Measurements from ENCODE around the gene GRK1. TPM values are rescaled to one million over a fixed set of nuclear protein-coding genes. Genes with fewer than 3 reads are reported as not detected.

Gene GRK1
- total and polyA plus RNA-seq, 2 of the 4 experiments (the other 2 are of a cell fraction): not detected

DNA sequence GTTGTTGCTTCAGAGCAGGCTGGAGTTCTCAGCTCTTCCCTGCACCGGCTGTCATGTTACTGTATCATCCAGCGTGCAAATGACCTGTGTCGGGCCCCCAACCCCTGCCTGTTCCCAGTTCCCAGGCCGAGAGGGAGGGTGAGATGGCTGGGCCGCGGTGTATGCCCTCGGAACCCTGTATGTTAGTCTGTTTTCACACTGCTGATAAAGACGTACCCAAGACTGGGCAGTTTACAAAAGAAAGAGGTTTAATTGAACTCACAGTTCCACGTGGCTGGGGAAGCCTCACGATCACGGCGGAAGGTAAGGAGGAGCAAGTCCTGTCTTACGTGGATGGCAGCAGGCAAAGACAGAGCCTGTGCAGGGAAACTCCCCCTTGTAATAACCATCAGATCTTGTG is 102.9 kb downstream of the GRK1 start:
- peaks cover 8% of the 10 kb centered on the region for H3K27me3 ChIP-seq (ENCODE audit: control insufficient read depth, insufficient read depth, low read length)
- ChIA-PET CTCF (no interaction called here), POLR2A (ENCODE audit: unreplicated experiment) (no interaction called here)
- H3K4me1 ChIP-seq (ENCODE audit: control insufficient read depth, insufficient read depth, low read length): no peaks in the 10 kb centered on the region
- H4K5ac ChIP-seq (ENCODE audit: low read depth, low read length): no peak overlapping the region
- in situ Hi-C loops (cut with MboI; ENCODE audit: low sequenced_read_pairs) (no loop called here), intact Hi-C loops (cut with micrococcal nuclease) (no loop called here), dilution Hi-C loops (cut with HindIII; ENCODE audit: low sequenced_read_pairs, unreplicated experiment) (no loop called here)
- H2BK15ac ChIP-seq (ENCODE audit: low read depth, low read length): no peak overlapping the region
- no peak overlapping the region for H3K4ac ChIP-seq (ENCODE audit: low read depth, low read length)
- TF ChIP-seq BHLHE40 (IDR thresholded peaks at IDR 0.05; ENCODE audit: low read depth, low read length): no peak
- no peak for TF ChIP-seq ELK1 (IDR thresholded peaks at IDR 0.05; ENCODE audit: borderline replicate concordance, low read depth, low read length)
- TF ChIP-seq MAFK (IDR thresholded peaks at IDR 0.05; ENCODE audit: low read depth, low read length): no peak
- TF ChIP-seq CHD1 (IDR thresholded peaks at IDR 0.05; ENCODE audit: low read depth, low read length): no peak
- no peak for TF ChIP-seq RCOR1 (IDR thresholded peaks at IDR 0.05; ENCODE audit: insufficient replicate concordance, low read length)
- TF ChIP-seq CEBPB (IDR thresholded peaks at IDR 0.05; ENCODE audit: low read depth, low read length): no peak
- TF ChIP-seq, protein P1, sequence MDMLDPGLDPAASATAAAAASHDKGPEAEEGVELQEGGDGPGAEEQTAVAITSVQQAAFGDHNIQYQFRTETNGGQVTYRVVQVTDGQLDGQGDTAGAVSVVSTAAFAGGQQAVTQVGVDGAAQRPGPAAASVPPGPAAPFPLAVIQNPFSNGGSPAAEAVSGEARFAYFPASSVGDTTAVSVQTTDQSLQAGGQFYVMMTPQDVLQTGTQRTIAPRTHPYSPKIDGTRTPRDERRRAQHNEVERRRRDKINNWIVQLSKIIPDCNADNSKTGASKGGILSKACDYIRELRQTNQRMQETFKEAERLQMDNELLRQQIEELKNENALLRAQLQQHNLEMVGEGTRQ (IDR thresholded peaks at IDR 0.05; ENCODE audit: low read depth, low read length): no peak
- TF ChIP-seq MXI1 (IDR thresholded peaks at IDR 0.05; ENCODE audit: borderline replicate concordance, low read depth, low read length): no peak
- no peak for TF ChIP-seq RAD21 (IDR thresholded peaks at IDR 0.05; ENCODE audit: low read length)
- no peak for TF ChIP-seq POLR2A (IDR thresholded peaks at IDR 0.05; ENCODE audit: low read depth, low read length)
- no peak for TF ChIP-seq FOS (IDR thresholded peaks at IDR 0.05; ENCODE audit: low read depth, low read length)
- no peak for TF ChIP-seq CTCF (conservative IDR thresholded peaks at IDR 0.05; ENCODE audit: low read depth, low read length)
- no peak for TF ChIP-seq SMC3 (IDR thresholded peaks at IDR 0.05; ENCODE audit: low read depth, low read length)
- TF ChIP-seq RFX5 (IDR thresholded peaks at IDR 0.05; ENCODE audit: low read depth, low read length): no peak
- TF ChIP-seq NFE2L2 (IDR thresholded peaks at IDR 0.05; ENCODE audit: low read depth, low read length): no peak
- no peak for TF ChIP-seq MAZ (IDR thresholded peaks at IDR 0.05; ENCODE audit: borderline replicate concordance, low read depth, low read length)
- no peak overlapping the region for H3K56ac ChIP-seq (ENCODE audit: extremely low read depth, insufficient read depth, low read length)
- BruUV-seq (replicated peaks): no TSS peak
- no peak overlapping the region for H3K4me3 ChIP-seq (ENCODE audit: insufficient read depth, low read depth, low read length)
- no peak overlapping the region for H2AK9ac ChIP-seq (replicated peaks; ENCODE audit: low read depth, low read length, poor library complexity)
- no peak overlapping the region for H2AK5ac ChIP-seq (ENCODE audit: low read depth, low read length)
- H2BK20ac ChIP-seq (ENCODE audit: low read depth, low read length): no peak overlapping the region
- no peak overlapping the region for H3K18ac ChIP-seq (ENCODE audit: low read depth, low read length)
- H3K79me1 ChIP-seq (ENCODE audit: low read depth in 1 of 2, low read length in 2 of 2): peaks cover 0 to 5% of the 10 kb centered on the region in 2 experiments; a peak in 1 of 4 replicates
- DNase-seq: no peak
- H2AFZ ChIP-seq (replicated peaks; ENCODE audit: low read length, poor library complexity): no peak overlapping the region
- H2BK120ac ChIP-seq (ENCODE audit: low read depth, low read length): no peak overlapping the region
- H3K9me3 ChIP-seq (ENCODE audit: control insufficient read depth, insufficient read depth, low read length): peaks cover 5% of the 10 kb centered on the region; the same call in 1 of the 2 replicates
- H4K8ac ChIP-seq (ENCODE audit: low read depth in 2 of 2, low read length in 2 of 2): no peak overlapping the region
- no peak overlapping the region for H3K4me2 ChIP-seq (ENCODE audit: low read depth, low read length)
- H3K14ac ChIP-seq (replicated peaks; ENCODE audit: low read depth, low read length): no peak overlapping the region
- H4K20me1 ChIP-seq (ENCODE audit: insufficient read depth, low read length): no peaks in the 10 kb centered on the region
- no peak overlapping the region for H3K23ac ChIP-seq (ENCODE audit: low read depth, low read length)
- H3K27ac ChIP-seq (ENCODE audit: insufficient read depth, low read length): no peak overlapping the region
- H3K36me3 ChIP-seq (ENCODE audit: control insufficient read depth, insufficient read depth, low read length): no peaks in the 10 kb centered on the region
- 52% methylated on average over 10 of the region's 13 CpGs; no CpG with 5 or more reads in 1 of the 2 experiments for WGBS, 2 experiments (ENCODE audit: extremely low coverage in 2 of 2, insufficient read length in 1 of 2)
- ATAC-seq (ENCODE audit: low read depth): no peak
- no peak overlapping the region for H4K91ac ChIP-seq (ENCODE audit: insufficient read depth, low read depth, low read length)
- H3K9ac ChIP-seq (ENCODE audit: low read depth, low read length): no peak overlapping the region
- H2BK5ac ChIP-seq (ENCODE audit: low read depth, low read length, poor library complexity, severe bottlenecking): no peak overlapping the region
- H3K9me1 ChIP-seq (ENCODE audit: insufficient read depth, low read length): peaks cover 7% of the 10 kb centered on the region

Measured in IMR-90 (cell line).